Measurements from ENCODE around the gene POPDC2. TPM values are rescaled to one million over a fixed set of nuclear protein-coding genes. Genes with fewer than 3 reads are reported as not detected.

The POPDC2 gene
- total and polyA plus RNA-seq, 2 donors (not counting 3 experiments of a cell fraction or from before 2014, with no cell fraction given): 0.57 to 0.66 TPM

DNA sequence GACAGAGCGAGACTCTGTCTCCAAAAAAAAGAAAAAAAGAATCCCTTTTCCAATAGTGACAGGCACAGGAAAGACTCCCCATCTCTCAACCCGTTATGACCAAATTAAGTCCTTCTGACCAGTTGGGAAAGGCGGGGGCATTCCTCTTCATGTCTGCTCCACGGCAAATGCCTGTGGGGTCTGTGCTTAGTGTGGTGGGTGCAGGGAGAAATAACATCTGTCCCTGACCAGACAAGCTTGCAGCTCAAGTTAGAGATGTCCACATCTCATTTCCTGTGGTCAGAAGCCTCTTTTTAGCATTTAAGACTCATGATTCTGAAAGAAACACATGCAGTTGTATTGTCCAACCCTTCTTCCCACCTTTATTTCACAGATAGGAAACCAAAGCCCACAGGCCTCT lies 46.5 kb downstream of the POPDC2 start:
- Histone ChIP-seq H3K36me3 (ENCODE audit: control insufficient read depth in 2 of 2, extremely low read depth in 1 of 2, insufficient read depth in 2 of 2, low read length in 2 of 2) (no peaks in the 10 kb centered on the region), H2AFZ (ENCODE audit: low read depth, low read length) (no peak overlapping the region), H3K9me3 (replicated peaks; ENCODE audit: control insufficient read depth, insufficient read depth, low read length) (no peaks in the 10 kb centered on the region), H3K79me2 (ENCODE audit: control insufficient read depth, insufficient read depth, low read length) (no peaks in the 10 kb centered on the region), H3K9me1 (replicated peaks; ENCODE audit: control insufficient read depth, extremely low read depth, insufficient read depth, low read length) (no peaks in the 10 kb centered on the region), H4K20me1 (replicated peaks; ENCODE audit: control insufficient read depth, extremely low read depth, insufficient read depth, low read length) (no peaks in the 10 kb centered on the region), H3K4me1 (ENCODE audit: control insufficient read depth, extremely low read depth, insufficient read depth, low read length) (no peaks in the 10 kb centered on the region), H3K4me3 (replicated peaks in 1 of 3; ENCODE audit: insufficient read depth in 1 of 3, low read depth in 1 of 3, low read length in 3 of 3) (no peak overlapping the region), H3K27me3 (ENCODE audit: control insufficient read depth in 2 of 2, insufficient read depth in 2 of 2, low read length in 2 of 2) (peaks cover 3 to 5% of the 10 kb centered on the region in 2 experiments), H3K27ac (ENCODE audit: insufficient read depth, low read depth, low read length) (no peak overlapping the region), H3K4me2 (ENCODE audit: insufficient read depth, low read length) (no peak overlapping the region), H3K9ac (replicated peaks; ENCODE audit: extremely low read depth, insufficient read depth, low read length) (no peak overlapping the region)
- ChIA-PET POLR2A (no interaction called here), CTCF (no interaction called here)
- intact Hi-C loops (cut with micrococcal nuclease) (no loop called here), dilution Hi-C loops (cut with MboI; ENCODE audit: extremely low pct_ligation_motif_present, low sequenced_read_pairs) (no loop called here)
- DNase-seq (ENCODE audit: low read depth, low spot score) (no peak), FAIRE-seq (no peak)
- no peak for TF ChIP-seq MYC (IDR thresholded peaks at IDR 0.05; ENCODE audit: low read depth, low read length)
- no peak for TF ChIP-seq POLR2A (IDR thresholded peaks at IDR 0.05; ENCODE audit: low read depth, low read length)
- no peak for TF ChIP-seq EZH2 (IDR thresholded peaks at IDR 0.05; ENCODE audit: borderline replicate concordance, low read depth, low read length, severe bottlenecking)
- no peak for TF ChIP-seq JUN (IDR thresholded peaks at IDR 0.05; ENCODE audit: borderline replicate concordance, insufficient read depth, insufficient read length, low read depth)
- TF ChIP-seq, protein P1, sequence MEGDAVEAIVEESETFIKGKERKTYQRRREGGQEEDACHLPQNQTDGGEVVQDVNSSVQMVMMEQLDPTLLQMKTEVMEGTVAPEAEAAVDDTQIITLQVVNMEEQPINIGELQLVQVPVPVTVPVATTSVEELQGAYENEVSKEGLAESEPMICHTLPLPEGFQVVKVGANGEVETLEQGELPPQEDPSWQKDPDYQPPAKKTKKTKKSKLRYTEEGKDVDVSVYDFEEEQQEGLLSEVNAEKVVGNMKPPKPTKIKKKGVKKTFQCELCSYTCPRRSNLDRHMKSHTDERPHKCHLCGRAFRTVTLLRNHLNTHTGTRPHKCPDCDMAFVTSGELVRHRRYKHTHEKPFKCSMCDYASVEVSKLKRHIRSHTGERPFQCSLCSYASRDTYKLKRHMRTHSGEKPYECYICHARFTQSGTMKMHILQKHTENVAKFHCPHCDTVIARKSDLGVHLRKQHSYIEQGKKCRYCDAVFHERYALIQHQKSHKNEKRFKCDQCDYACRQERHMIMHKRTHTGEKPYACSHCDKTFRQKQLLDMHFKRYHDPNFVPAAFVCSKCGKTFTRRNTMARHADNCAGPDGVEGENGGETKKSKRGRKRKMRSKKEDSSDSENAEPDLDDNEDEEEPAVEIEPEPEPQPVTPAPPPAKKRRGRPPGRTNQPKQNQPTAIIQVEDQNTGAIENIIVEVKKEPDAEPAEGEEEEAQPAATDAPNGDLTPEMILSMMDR (IDR thresholded peaks at IDR 0.05; ENCODE audit: extremely low read depth in 1 of 2, insufficient read depth in 1 of 2, low read depth in 1 of 2, low read length in 2 of 2): no peak
- TF ChIP-seq POLR2AphosphoS5 (IDR thresholded peaks at IDR 0.05; ENCODE audit: insufficient read depth, low read depth, low read length): no peak
- TF ChIP-seq, protein P2, sequence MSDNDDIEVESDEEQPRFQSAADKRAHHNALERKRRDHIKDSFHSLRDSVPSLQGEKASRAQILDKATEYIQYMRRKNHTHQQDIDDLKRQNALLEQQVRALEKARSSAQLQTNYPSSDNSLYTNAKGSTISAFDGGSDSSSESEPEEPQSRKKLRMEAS (IDR thresholded peaks at IDR 0.05; ENCODE audit: insufficient read depth, insufficient read length): no peak
- no peak for TF ChIP-seq GATA2 (IDR thresholded peaks at IDR 0.05; ENCODE audit: insufficient read depth, insufficient read length, low read depth, low read length)
- TF ChIP-seq FOS (IDR thresholded peaks at IDR 0.05; ENCODE audit: borderline replicate concordance, insufficient read depth, low read length): no peak
- no TSS peak for BruUV-seq (replicated peaks)

Data from endothelial cell of umbilical vein (primary cell).